RWPE2 (cell line): Measurements from ENCODE around the gene AMZ1.

Experiments
- ATAC-seq: fragments of 200-7000 bp; cut with Tn5 transposase; 3 replicates; pipeline ENCODE4 v1.9.1; 2021; ENCODE audit warnings: low read depth
- DNase-seq: peaks from one replicate; pipeline ENCODE4 v3.0.0-alpha.2; 2020; ENCODE audit warnings: low spot score
- H3K27ac ChIP-seq: fragments of 450-650 bp; 2 replicates; pipeline ENCODE4 v1.5.1; 2017; ENCODE audit warnings: mild to moderate bottlenecking; ENCODE audit not compliant: poor library complexity, severe bottlenecking
- H3K27me3 ChIP-seq: fragments of 250-450 bp; sonication (Bioruptor Pico); 2 replicates; pipeline ENCODE4 v1.5.1; 2021; ENCODE audit warnings: mild to moderate bottlenecking, moderate library complexity; ENCODE audit not compliant: insufficient read depth, poor library complexity, severe bottlenecking
- H3K36me3 ChIP-seq: fragments of 250-450 bp; sonication (Bioruptor Pico); 2 replicates; pipeline ENCODE4 v1.5.1; 2020; ENCODE audit warnings: low read depth, mild to moderate bottlenecking, moderate library complexity
- H3K4me1 ChIP-seq: fragments of 250-450 bp; sonication (Bioruptor Pico); 2 replicates; pipeline ENCODE4 v1.5.1; 2021; ENCODE audit warnings: mild to moderate bottlenecking, moderate library complexity; ENCODE audit not compliant: insufficient read depth, poor library complexity, severe bottlenecking
- H3K4me3 ChIP-seq: fragments of 250-450 bp; sonication (Bioruptor Pico); 2 replicates; pipeline ENCODE4 v1.5.1; 2021; ENCODE audit warnings: mild to moderate bottlenecking, moderate library complexity; ENCODE audit not compliant: severe bottlenecking
- H3K9me3 ChIP-seq: fragments of 250-450 bp; sonication (Bioruptor Pico); 2 replicates; pipeline ENCODE4 v1.5.1; 2021; ENCODE audit warnings: mild to moderate bottlenecking, moderate library complexity; ENCODE audit not compliant: severe bottlenecking
- TF ChIP-seq, protein P1 (sequence below): fragments of 450-650 bp; IDR thresholded peaks from one replicate; pipeline ENCODE4 v1.5.1; 2017; ENCODE audit warnings: mild to moderate bottlenecking, moderate library complexity; ENCODE audit not compliant: poor library complexity, severe bottlenecking

The AMZ1 gene

DNA sequence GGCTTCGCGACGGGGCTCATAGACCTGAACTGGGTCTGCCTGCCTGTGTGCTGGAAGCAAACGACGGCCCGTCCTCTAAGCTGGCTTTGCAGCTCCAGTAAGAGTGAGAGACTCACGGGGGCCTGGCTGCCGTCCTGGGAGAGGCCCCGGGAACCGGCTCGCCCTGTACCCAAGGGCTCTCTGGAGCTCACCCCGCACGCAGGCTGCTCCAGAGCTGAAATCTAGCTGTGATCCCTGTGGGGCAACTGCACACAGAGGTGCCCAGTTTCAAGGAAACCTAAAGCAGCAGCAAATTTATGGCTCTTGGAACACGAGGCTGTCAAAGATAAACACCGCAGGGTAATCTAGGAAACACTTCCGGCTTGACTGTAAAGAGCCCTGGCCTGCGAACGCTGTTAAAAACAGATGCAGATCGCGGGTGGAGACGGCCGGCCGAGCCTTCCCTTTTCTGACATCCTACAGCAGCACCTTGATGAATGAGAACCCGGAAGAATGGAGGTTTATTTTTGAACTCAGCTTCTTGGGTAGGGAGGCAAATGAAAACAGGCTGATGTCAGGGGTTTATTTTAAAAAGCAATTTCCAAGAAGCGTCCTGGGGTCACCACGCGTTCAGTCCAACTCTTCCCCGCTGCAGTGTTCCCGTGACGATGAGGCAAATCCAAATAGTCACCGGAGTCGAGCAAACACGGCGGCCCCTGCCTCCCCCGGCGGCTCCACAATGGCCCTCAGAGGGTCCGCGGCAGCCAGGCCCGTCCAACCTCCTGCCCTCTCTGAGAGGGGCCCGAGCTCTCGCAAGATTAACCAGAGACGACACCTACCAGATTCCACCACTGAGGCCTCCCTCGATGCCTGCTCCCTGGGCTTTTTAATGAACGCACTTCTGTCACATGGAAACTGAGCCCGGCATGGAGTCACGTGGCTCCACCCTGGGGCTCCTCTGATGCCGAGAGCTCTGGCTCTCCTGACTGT is 29.6 kb downstream of the AMZ1 start:
- Histone ChIP-seq H3K27ac (no peak overlapping the region), H3K4me1 (no peaks in the 10 kb centered on the region)
- no peak for ATAC-seq

GRCh38 chr7:2718296-2718965 is 30.4 kb downstream of the AMZ1 start:
- H3K4me3 ChIP-seq = no peak overlapping the region
- no peak overlapping the region for H3K27ac ChIP-seq
- TF ChIP-seq, protein P1, sequence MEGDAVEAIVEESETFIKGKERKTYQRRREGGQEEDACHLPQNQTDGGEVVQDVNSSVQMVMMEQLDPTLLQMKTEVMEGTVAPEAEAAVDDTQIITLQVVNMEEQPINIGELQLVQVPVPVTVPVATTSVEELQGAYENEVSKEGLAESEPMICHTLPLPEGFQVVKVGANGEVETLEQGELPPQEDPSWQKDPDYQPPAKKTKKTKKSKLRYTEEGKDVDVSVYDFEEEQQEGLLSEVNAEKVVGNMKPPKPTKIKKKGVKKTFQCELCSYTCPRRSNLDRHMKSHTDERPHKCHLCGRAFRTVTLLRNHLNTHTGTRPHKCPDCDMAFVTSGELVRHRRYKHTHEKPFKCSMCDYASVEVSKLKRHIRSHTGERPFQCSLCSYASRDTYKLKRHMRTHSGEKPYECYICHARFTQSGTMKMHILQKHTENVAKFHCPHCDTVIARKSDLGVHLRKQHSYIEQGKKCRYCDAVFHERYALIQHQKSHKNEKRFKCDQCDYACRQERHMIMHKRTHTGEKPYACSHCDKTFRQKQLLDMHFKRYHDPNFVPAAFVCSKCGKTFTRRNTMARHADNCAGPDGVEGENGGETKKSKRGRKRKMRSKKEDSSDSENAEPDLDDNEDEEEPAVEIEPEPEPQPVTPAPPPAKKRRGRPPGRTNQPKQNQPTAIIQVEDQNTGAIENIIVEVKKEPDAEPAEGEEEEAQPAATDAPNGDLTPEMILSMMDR = no peak
- DNase-seq (no peak), ATAC-seq (no peak)
- H3K27me3 ChIP-seq = no peaks in the 10 kb centered on the region
- no peaks in the 10 kb centered on the region for H3K4me1 ChIP-seq
- peaks cover 10% of the 10 kb centered on the region for H3K36me3 ChIP-seq
- H3K9me3 ChIP-seq = no peaks in the 10 kb centered on the region

More for the DNA sequence above, 29.6 kb downstream of the AMZ1 start:
- TF ChIP-seq, protein P1 = no peak
- Histone ChIP-seq H3K27me3 (no peaks in the 10 kb centered on the region), H3K9me3 (no peaks in the 10 kb centered on the region), H3K4me3 (no peak overlapping the region), H3K36me3 (peaks cover 6% of the 10 kb centered on the region)
- DNase-seq = no peak

DNA sequence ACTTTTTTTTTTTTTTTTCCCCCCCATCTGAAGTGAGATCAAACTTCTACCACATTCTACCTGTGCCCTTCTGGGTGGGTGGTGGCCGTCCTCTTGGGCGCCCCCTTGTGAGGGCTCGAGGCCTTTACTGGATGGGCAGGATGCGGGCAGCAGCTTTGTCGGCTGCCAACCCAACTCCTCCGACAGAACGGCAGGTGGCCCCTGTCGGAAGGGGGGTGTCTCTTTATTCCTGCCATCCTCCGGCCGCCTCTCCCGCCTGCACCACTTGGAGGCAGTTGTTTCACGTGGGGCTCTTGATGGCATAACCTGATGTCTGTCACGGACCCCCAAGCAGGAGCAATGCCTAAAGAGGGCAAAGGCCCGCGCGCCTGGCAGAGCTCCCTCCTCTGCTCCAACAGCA is 31.0 kb downstream of the AMZ1 start:
- DNase-seq (no peak), ATAC-seq (0 out of 3 replicates have a peak, but pooled peaks have one; percentile 27)
- Histone ChIP-seq H3K27me3 (no peaks in the 10 kb centered on the region), H3K4me3 (no peak overlapping the region), H3K36me3 (peaks cover 10% of the 10 kb centered on the region), H3K4me1 (no peaks in the 10 kb centered on the region), H3K9me3 (no peaks in the 10 kb centered on the region), H3K27ac (no peak overlapping the region)
- TF ChIP-seq, protein P1 = peak; percentile 35

- Histone ChIP-seq H3K4me1 (no peaks in the 10 kb centered on the region), H3K27me3 (no peaks in the 10 kb centered on the region), H3K9me3 (no peaks in the 10 kb centered on the region), H3K36me3 (peaks cover 10% of the 10 kb centered on the region), H3K27ac (no peak overlapping the region), H3K4me3 (no peak overlapping the region)
- TF ChIP-seq, protein P1 = no peak
- no peak for DNase-seq
- ATAC-seq = no peak
Measured at GRCh38 chr7:2720024-2720423, 32.0 kb downstream of the AMZ1 start.
